Aortic smooth muscle cell (primary cell): ENCODE measurements around the gene APOL2. TPM values are rescaled to one million over a fixed set of nuclear protein-coding genes. Genes with fewer than 3 reads are reported as not detected.

ENCODE experiments used
- total RNA-seq: library from RNA; depleted of rRNA; stranded (reverse); fragments of >200 nt; gene quantifications from 2 replicates; pipeline ENCODE4 v1.2.3, GENCODE V29; 2014

Gene APOL2
- total RNA-seq = 57.7 and 57.8 TPM in 2 replicates

GRCh38 chr22:36239401-36240171 lies at the start of gene APOL2:
Gene APOL2, minus strand, starts transcription at chr22:36239527. Its CDS starts 6,365 bp downstream, at chr22:36233162.

GRCh38 chr22:36252754-36253522 lies 13.6 kb upstream of the APOL2 start, which contains the start of gene APOL1:
Gene APOL1, plus strand, starts transcription at chr22:36253133. Its CDS starts 1,823 bp downstream, at chr22:36254956.

DNA sequence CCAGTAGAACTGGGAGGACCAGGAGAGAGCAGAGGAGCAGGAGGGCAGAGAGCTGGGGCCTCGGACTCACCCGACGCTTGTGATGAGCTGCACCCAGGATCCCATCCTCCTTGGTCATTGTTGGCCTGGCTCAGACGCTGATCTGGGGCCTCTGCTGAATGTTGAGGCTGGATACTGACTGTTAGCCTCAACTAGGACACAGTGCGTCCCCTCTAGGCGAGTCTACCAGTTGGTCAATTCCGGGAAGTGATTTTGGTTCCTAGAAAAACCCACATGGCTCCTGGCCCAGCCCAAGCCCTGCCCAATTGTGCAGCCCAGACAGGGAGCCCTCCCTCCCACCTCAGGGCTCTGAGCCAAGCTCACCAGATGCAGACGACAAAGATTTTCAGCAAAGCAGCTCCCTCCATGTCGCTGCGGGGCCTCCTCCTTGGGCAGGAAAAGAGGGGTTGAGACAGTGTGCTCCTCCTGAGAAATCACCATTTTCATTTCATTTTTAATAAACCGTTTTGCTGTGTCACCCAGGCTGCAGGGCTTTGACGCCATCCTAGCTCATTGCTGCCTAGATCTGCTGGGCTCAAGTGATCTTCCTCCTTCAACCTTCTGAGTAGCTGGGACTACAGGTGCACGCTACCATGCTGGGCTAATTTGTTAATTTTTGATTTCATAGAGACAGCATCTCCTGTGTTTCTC lies 37.6 kb downstream of the APOL2 start, which contains the start of gene APOL4:
Gene APOL4, minus strand, starts transcription at position 180 of the 690 bp plus-strand sequence. Its CDS starts 75 bp downstream, at position 105.

Other genes with a start within 250 kb of the APOL2 start
- gene RBFOX2, start 210.7 kb downstream of the APOL2 start, total RNA-seq = 153 and 169 TPM in 2 replicates
- 34.0 and 35.8 TPM in 2 replicates for gene APOL3, start 78.8 kb downstream of the APOL2 start, total RNA-seq
- gene APOL4, start 37.7 kb downstream of the APOL2 start, total RNA-seq = 0.13 and 0.37 TPM in 2 replicates
- 39.0 and 42.4 TPM in 2 replicates for gene APOL1, start 13.6 kb upstream of the APOL2 start, total RNA-seq
- gene MYH9, start 148.4 kb upstream of the APOL2 start, total RNA-seq = 762 and 873 TPM in 2 replicates
- 27.7 and 29.9 TPM in 2 replicates for gene TXN2, start 242.1 kb upstream of the APOL2 start, total RNA-seq